CD4-positive, alpha-beta T cell (primary cell): ENCODE results near the gene THEMIS. TPM values are rescaled to one million over a fixed set of nuclear protein-coding genes. Genes with fewer than 3 reads are reported as not detected.

Source experiments
- ATAC-seq: fragments of 200-7000 bp; cut with Tn5 transposase; one replicate; pipeline ENCODE4 v1.10.0; 2022; ENCODE audit warnings: mild to moderate bottlenecking; ENCODE audit not compliant: poor library complexity
- CTCF ChIA-PET: fragments of 350-600 bp; sonication (Branson Sonifier 250); formaldehyde crosslinking; loops from one replicate; lab custom pipeline; 2021; ENCODE audit warnings: antibody characterized with exemption, inconsistent platforms; lab: Charles Lee
- POLR2A ChIA-PET: fragments of 350-600 bp; sonication (Branson Sonifier 250); formaldehyde crosslinking; loops from one replicate; lab custom pipeline; 2021; ENCODE audit warnings: antibody characterized with exemption, inconsistent platforms; lab: Charles Lee
- DNase-seq, 14 experiments: peaks; one replicate each; pipeline ENCODE4 v3.0.0-alpha.2; 2013 to 2020; ENCODE audit warnings: mixed read lengths in 2 of 14
- H3K27ac ChIP-seq, 2 donors: one replicate each; pipeline versions ENCODE4 v1.5.1 to v1.7.0; 2013; ENCODE audit warnings: low read length in 2 of 2, low read depth in 1 of 2, mild to moderate bottlenecking in 1 of 2
- H3K27me3 ChIP-seq, 2 experiments: 1 replicate in 1 of 2; 2 replicates in 1 of 2; pipeline versions ENCODE4 v1.6.1 to v1.7.0; 2013; ENCODE audit warnings: low read length in 2 of 2, control low read depth in 1 of 2, mild to moderate bottlenecking in 1 of 2, moderate library complexity in 1 of 2; ENCODE audit not compliant: insufficient read depth in 2 of 2, control insufficient read depth in 1 of 2
- H3K36me3 ChIP-seq: one replicate; pipeline ENCODE4 v1.6.1; 2013; ENCODE audit warnings: low read length, control low read depth; ENCODE audit not compliant: insufficient read depth
- H3K4me1 ChIP-seq: one replicate; pipeline ENCODE4 v1.6.1; 2013; ENCODE audit warnings: low read length, control low read depth; ENCODE audit not compliant: insufficient read depth
- H3K4me3 ChIP-seq: one replicate; pipeline ENCODE4 v1.5.1; 2013; ENCODE audit warnings: mild to moderate bottlenecking, low read length, moderate library complexity
- H3K9me3 ChIP-seq, 2 experiments: 1 replicate in 1 of 2; 2 replicates in 1 of 2; pipeline versions ENCODE4 v1.6.1 to v1.7.0; 2013; ENCODE audit warnings: low read length in 2 of 2, mild to moderate bottlenecking in 2 of 2, control low read depth in 1 of 2, moderate library complexity in 1 of 2; ENCODE audit not compliant: control insufficient read depth in 1 of 2, insufficient read depth in 1 of 2
- H3K27ac Mint-ChIP-seq: one replicate; pipeline ENCODE4 v1.8.0; 2020; ENCODE audit warnings: mixed read lengths
- H3K27me3 Mint-ChIP-seq: one replicate; pipeline ENCODE4 v1.8.0; 2021; ENCODE audit warnings: mixed read lengths
- H3K36me3 Mint-ChIP-seq: one replicate; pipeline ENCODE4 v1.8.0; 2021; ENCODE audit warnings: low read depth, mixed read lengths
- H3K4me1 Mint-ChIP-seq: one replicate; pipeline ENCODE4 v1.8.0; 2021; ENCODE audit warnings: low read depth, mixed read lengths
- H3K4me3 Mint-ChIP-seq: one replicate; pipeline ENCODE4 v1.8.0; 2020; ENCODE audit warnings: mild to moderate bottlenecking, mixed read lengths
- H3K9me3 Mint-ChIP-seq: one replicate; pipeline ENCODE4 v1.8.0; 2020; ENCODE audit warnings: mixed read lengths
- intact Hi-C, 2 experiments: fragments of 100-400 bp; cut with DNase I in 1 of 2; cut with micrococcal nuclease in 1 of 2; formaldehyde crosslinking; loops; one replicate each; pipeline versions ENCODE4 v1.15.1 to v1.9.0; 2023 to 2025; cut with DNase I, micrococcal nuclease
- total RNA-seq, 174 experiments: library from RNA in 2 of 174; stranded (reverse) in 2 of 174; gene quantifications; one replicate each; pipeline ENCODE4 v1.2.3 and lab custom pipeline; 2021 to 2026
- TF ChIP-seq, protein P1 (sequence below): fragments of 200-600 bp; IDR thresholded peaks from one replicate; pipeline ENCODE4 v1.8.0; 2022; ENCODE audit warnings: antibody characterized with exemption, mild to moderate bottlenecking

The THEMIS gene
- total RNA-seq, 2 experiments from 2014 or later: 25.0 to 25.3 TPM

DNA sequence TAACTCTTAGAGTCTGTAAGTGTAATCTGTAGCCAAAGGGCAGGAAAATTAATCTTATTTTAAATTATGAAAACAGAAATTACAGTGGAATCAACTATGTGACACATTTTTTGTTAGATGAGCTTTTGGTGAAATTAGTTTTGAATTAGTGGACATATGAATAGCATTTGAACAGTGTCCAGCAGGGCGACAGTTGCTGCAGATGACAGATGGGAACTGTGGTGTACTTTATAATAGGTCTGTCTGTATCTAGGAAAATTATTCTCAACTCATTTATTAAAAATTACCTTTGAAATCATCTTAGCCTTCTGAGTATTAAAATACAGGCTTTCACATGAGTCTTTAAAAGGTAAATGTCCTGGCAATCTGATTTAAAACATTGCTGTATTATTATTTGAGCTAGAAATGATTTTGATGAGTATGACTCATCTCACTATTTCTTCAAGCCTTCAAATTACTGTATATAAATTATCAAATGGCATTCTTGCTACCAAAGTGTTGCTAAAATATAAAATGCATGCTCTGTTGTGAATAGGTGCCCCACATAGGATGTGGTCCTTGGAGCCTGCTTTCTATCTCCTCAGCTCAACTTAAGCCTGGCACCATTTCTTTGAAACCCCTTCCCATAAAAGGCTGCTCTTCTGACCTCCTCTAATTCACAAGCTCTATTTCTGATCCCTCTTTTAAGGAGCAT, 173.5 kb downstream of the THEMIS start:
- ChIA-PET CTCF (interaction anchor here (1.1 kb wide), 1 partner anchor 9 kb away, joined by 3 read pairs; no protein-coding TSS in a partner anchor), POLR2A (interaction anchor here (0.6 kb wide), 2 partner anchors 12 to 22 kb away, joined by 3 read pairs; no protein-coding TSS in a partner anchor)
- H3K9me3 ChIP-seq: no peaks in the 10 kb centered on the region
- TF ChIP-seq, protein P1, sequence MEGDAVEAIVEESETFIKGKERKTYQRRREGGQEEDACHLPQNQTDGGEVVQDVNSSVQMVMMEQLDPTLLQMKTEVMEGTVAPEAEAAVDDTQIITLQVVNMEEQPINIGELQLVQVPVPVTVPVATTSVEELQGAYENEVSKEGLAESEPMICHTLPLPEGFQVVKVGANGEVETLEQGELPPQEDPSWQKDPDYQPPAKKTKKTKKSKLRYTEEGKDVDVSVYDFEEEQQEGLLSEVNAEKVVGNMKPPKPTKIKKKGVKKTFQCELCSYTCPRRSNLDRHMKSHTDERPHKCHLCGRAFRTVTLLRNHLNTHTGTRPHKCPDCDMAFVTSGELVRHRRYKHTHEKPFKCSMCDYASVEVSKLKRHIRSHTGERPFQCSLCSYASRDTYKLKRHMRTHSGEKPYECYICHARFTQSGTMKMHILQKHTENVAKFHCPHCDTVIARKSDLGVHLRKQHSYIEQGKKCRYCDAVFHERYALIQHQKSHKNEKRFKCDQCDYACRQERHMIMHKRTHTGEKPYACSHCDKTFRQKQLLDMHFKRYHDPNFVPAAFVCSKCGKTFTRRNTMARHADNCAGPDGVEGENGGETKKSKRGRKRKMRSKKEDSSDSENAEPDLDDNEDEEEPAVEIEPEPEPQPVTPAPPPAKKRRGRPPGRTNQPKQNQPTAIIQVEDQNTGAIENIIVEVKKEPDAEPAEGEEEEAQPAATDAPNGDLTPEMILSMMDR: no peak
- Mint-ChIP-seq H3K36me3 (peaks cover 67% of the 10 kb centered on the region), H3K27ac (peak overlapping the region; percentile 1), H3K4me1 (peaks cover 86% of the 10 kb centered on the region), H3K27me3 (no peaks in the 10 kb centered on the region), H3K9me3 (no peaks in the 10 kb centered on the region), H3K4me3 (no peak overlapping the region)
- H3K27me3 ChIP-seq: no peaks in the 10 kb centered on the region
- DNase-seq (no peak), ATAC-seq (no peak)
- H3K27ac ChIP-seq: no peak overlapping the region
- no peak overlapping the region for H3K4me3 ChIP-seq
- intact Hi-C loops: no loop called here
- no peaks in the 10 kb centered on the region for H3K4me1 ChIP-seq
- peaks cover 11% of the 10 kb centered on the region for H3K36me3 ChIP-seq

DNA sequence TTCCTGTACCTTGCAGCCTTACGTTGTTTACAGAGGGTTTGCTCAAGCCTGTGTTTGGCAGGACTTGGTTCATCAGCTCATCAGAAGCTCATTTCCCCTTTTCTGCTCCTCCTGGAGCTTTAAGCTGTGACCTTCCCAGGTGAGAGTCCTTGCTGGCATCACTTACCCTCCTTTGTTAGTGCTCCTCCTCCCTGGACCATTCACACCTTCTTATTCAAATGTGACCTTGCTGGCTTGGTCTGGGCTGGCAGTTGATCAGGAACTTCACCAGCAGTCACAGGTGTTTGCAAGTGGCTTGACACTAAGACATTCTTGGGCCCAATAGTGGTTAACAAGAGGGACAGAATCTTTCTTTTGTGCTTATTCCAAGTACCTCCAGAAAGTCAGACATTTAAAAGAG, 175.0 kb downstream of the THEMIS start:
- TF ChIP-seq, protein P1: no peak
- H3K27ac Mint-ChIP-seq: peak overlapping the region; percentile 65
- POLR2A ChIA-PET: no interaction called here
- intact Hi-C loops: no loop called here
- peaks cover 11% of the 10 kb centered on the region for H3K36me3 ChIP-seq
- no peaks in the 10 kb centered on the region for H3K27me3 ChIP-seq
- DNase-seq (no peak), ATAC-seq (no peak)
- H3K27ac ChIP-seq: no peak overlapping the region
- no peaks in the 10 kb centered on the region for H3K4me1 ChIP-seq
- no peaks in the 10 kb centered on the region for H3K9me3 ChIP-seq
- no peak overlapping the region for H3K4me3 ChIP-seq
- H3K4me3 Mint-ChIP-seq: no peak overlapping the region
- H3K36me3 Mint-ChIP-seq: peaks cover 79% of the 10 kb centered on the region
- CTCF ChIA-PET: no interaction called here
- H3K4me1 Mint-ChIP-seq: peaks cover 78% of the 10 kb centered on the region
- no peaks in the 10 kb centered on the region for H3K27me3 Mint-ChIP-seq
- H3K9me3 Mint-ChIP-seq: no peaks in the 10 kb centered on the region

DNA sequence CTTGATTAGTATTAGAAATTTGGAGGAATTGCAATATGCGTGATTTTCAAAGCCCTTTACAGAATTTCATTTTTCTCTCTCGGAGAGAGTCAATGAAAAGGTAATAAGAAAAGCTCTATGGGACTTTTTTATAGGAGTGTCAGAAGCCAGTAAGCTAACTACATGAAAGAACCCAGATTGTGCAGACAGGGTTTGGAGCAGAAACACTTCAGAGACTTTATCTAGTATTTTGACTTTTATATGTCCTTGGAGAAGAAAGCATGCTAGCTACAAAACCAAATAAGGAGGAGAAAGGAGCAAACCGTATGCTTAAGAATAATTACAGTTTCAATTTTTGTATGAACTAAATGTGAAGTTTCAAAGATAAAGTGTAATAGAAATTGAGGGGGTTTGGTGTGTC, 182.2 kb downstream of the THEMIS start:
- Mint-ChIP-seq H3K27ac (no peak overlapping the region), H3K36me3 (peaks cover 92% of the 10 kb centered on the region), H3K27me3 (no peaks in the 10 kb centered on the region), H3K4me3 (no peak overlapping the region), H3K4me1 (peaks cover 44% of the 10 kb centered on the region), H3K9me3 (no peaks in the 10 kb centered on the region)
- ATAC-seq (no peak), DNase-seq (no peak)
- H3K36me3 ChIP-seq: peaks cover 65% of the 10 kb centered on the region
- ChIA-PET POLR2A (no interaction called here), CTCF (no interaction called here)
- no peaks in the 10 kb centered on the region for H3K9me3 ChIP-seq
- H3K27ac ChIP-seq: no peak overlapping the region
- TF ChIP-seq, protein P1: no peak
- H3K27me3 ChIP-seq: no peaks in the 10 kb centered on the region
- intact Hi-C loops: no loop called here
- H3K4me1 ChIP-seq: no peaks in the 10 kb centered on the region
- no peak overlapping the region for H3K4me3 ChIP-seq
